IMR-90 (cell line): ENCODE data around the gene SEC24D. TPM values are rescaled to one million over a fixed set of nuclear protein-coding genes. Genes with fewer than 3 reads are reported as not detected.

Source experiments
- ATAC-seq: fragments of 200-7000 bp; cut with Tn5 transposase; 2 replicates; pipeline ENCODE4 v1.9.1; 2020; ENCODE audit warnings: low read depth, mild to moderate bottlenecking, moderate library complexity
- BruUV-seq: library from RNA; stranded (reverse); fragments of 400-500 nt; replicated peaks from 2 replicates; lab custom pipeline; 2021; lab: Mats Ljungman, UMichigan
- CTCF ChIA-PET: fragments of 300-600 bp; formaldehyde crosslinking; extraction: SDS; loops from one replicate; lab custom pipeline; 2021; ENCODE audit warnings: antibody characterized with exemption; lab: Yijun Ruan, JAX
- POLR2A ChIA-PET: fragments of 300-600 bp; sonication (Branson Sonifier 250); formaldehyde crosslinking; loops from one replicate; lab custom pipeline; 2022; ENCODE audit warnings: antibody characterized with exemption; ENCODE audit not compliant: unreplicated experiment; lab: Charles Lee
- DNase-seq: peaks from one replicate; pipeline ENCODE4 v3.0.0; 2013
- H2AFZ ChIP-seq: replicated peaks from 2 replicates; pipeline ENCODE3; 2013; ENCODE audit warnings: low read length, mild to moderate bottlenecking; ENCODE audit not compliant: poor library complexity
- H2AK5ac ChIP-seq: 2 replicates; pipeline ENCODE4 v1.6.1; 2013; ENCODE audit warnings: low read depth, low read length, inconsistent platforms
- H2AK9ac ChIP-seq: replicated peaks from 2 replicates; pipeline ENCODE3; 2013; ENCODE audit warnings: mild to moderate bottlenecking, low read depth, low read length, moderate library complexity; ENCODE audit not compliant: poor library complexity
- H2BK120ac ChIP-seq: 2 replicates; pipeline ENCODE4 v1.6.1; 2013; ENCODE audit warnings: low read depth, low read length, inconsistent platforms
- H2BK15ac ChIP-seq: 3 replicates; pipeline ENCODE4 v1.6.1; 2013; ENCODE audit warnings: low read depth, low read length, inconsistent platforms
- H2BK20ac ChIP-seq: 2 replicates; pipeline ENCODE4 v1.6.1; 2013; ENCODE audit warnings: low read depth, mild to moderate bottlenecking, inconsistent platforms, low read length, moderate library complexity
- H2BK5ac ChIP-seq: 2 replicates; pipeline ENCODE4 v1.6.1; 2013; ENCODE audit warnings: mild to moderate bottlenecking, low read depth, low read length, inconsistent platforms; ENCODE audit not compliant: poor library complexity, severe bottlenecking
- H3K14ac ChIP-seq: replicated peaks from 2 replicates; pipeline ENCODE4 v1.6.1; 2013; ENCODE audit warnings: low read depth, low read length, inconsistent platforms
- H3K18ac ChIP-seq: 2 replicates; pipeline ENCODE4 v1.6.1; 2013; ENCODE audit warnings: low read depth, low read length, control low read depth
- H3K23ac ChIP-seq: 2 replicates; pipeline ENCODE4 v1.6.1; 2013; ENCODE audit warnings: low read depth, low read length, inconsistent platforms
- H3K27ac ChIP-seq: 2 replicates; pipeline ENCODE4 v1.5.1; 2013; ENCODE audit warnings: mild to moderate bottlenecking, control low read depth, low read length; ENCODE audit not compliant: insufficient read depth
- H3K27me3 ChIP-seq: 2 replicates; pipeline ENCODE4 v1.6.1; 2013; ENCODE audit warnings: low read length; ENCODE audit not compliant: control insufficient read depth, insufficient read depth
- H3K36me3 ChIP-seq: 2 replicates; pipeline ENCODE4 v1.6.1; 2013; ENCODE audit warnings: low read length, mixed read lengths; ENCODE audit not compliant: control insufficient read depth, insufficient read depth
- H3K4ac ChIP-seq: 2 replicates; pipeline ENCODE4 v1.6.1; 2013; ENCODE audit warnings: low read depth, low read length, inconsistent platforms
- H3K4me1 ChIP-seq: 2 replicates; pipeline ENCODE4 v1.6.1; 2013; ENCODE audit warnings: low read length, mixed read lengths; ENCODE audit not compliant: control insufficient read depth, insufficient read depth
- H3K4me2 ChIP-seq: 2 replicates; pipeline ENCODE4 v1.6.1; 2013; ENCODE audit warnings: low read depth, mild to moderate bottlenecking, control low read depth, low read length, moderate library complexity
- H3K4me3 ChIP-seq: 2 replicates; pipeline ENCODE4 v1.5.1; 2013; ENCODE audit warnings: low read depth, mild to moderate bottlenecking, control low read depth, low read length, moderate library complexity; ENCODE audit not compliant: insufficient read depth
- H3K56ac ChIP-seq: 2 replicates; pipeline ENCODE4 v1.6.1; 2013; ENCODE audit warnings: low read length, inconsistent platforms; ENCODE audit not compliant: insufficient read depth; ENCODE audit errors: extremely low read depth
- H3K79me1 ChIP-seq, 2 experiments: 2 replicates each; pipeline ENCODE4 v1.6.1; 2013; ENCODE audit warnings: low read length in 2 of 2, inconsistent platforms in 1 of 2, low read depth in 1 of 2
- H3K9ac ChIP-seq: 2 replicates; pipeline ENCODE4 v1.6.1; 2013; ENCODE audit warnings: low read depth, low read length, control low read depth
- H3K9me1 ChIP-seq: 2 replicates; pipeline ENCODE4 v1.6.1; 2013; ENCODE audit warnings: low read length, inconsistent platforms; ENCODE audit not compliant: insufficient read depth
- H3K9me3 ChIP-seq: 2 replicates; pipeline ENCODE4 v1.6.1; 2013; ENCODE audit warnings: low read length; ENCODE audit not compliant: control insufficient read depth, insufficient read depth
- H4K20me1 ChIP-seq: 2 replicates; pipeline ENCODE4 v1.6.1; 2013; ENCODE audit warnings: low read length, inconsistent platforms; ENCODE audit not compliant: insufficient read depth
- H4K5ac ChIP-seq: 2 replicates; pipeline ENCODE4 v1.6.1; 2013; ENCODE audit warnings: mild to moderate bottlenecking, low read depth, low read length, control low read depth
- H4K8ac ChIP-seq, 2 experiments: 2 replicates each; pipeline ENCODE4 v1.6.1; 2013; ENCODE audit warnings: low read depth in 2 of 2, low read length in 2 of 2, control low read depth in 1 of 2, inconsistent platforms in 1 of 2
- H4K91ac ChIP-seq: 2 replicates; pipeline ENCODE4 v1.6.1; 2013; ENCODE audit warnings: low read depth, low read length, inconsistent platforms; ENCODE audit not compliant: insufficient read depth
- BHLHE40 ChIP-seq: fragments of 150-350 bp; IDR thresholded peaks from 2 replicates; pipeline ENCODE4 v1.6.1; 2016; ENCODE audit warnings: mild to moderate bottlenecking, low read depth, low read length
- CEBPB ChIP-seq: IDR thresholded peaks from 2 replicates; pipeline ENCODE4 v1.6.1; 2012; ENCODE audit warnings: low read depth, low read length, improper control_type of control experiment
- CHD1 ChIP-seq: IDR thresholded peaks from 2 replicates; pipeline ENCODE4 v1.6.1; 2012; ENCODE audit warnings: low read depth, low read length, improper control_type of control experiment
- CTCF ChIP-seq: conservative IDR thresholded peaks from 2 replicates; pipeline ENCODE4 v1.5.1; 2012; ENCODE audit warnings: mild to moderate bottlenecking, low read depth, low read length, improper control_type of control experiment
- ELK1 ChIP-seq: fragments of 150-350 bp; IDR thresholded peaks from 2 replicates; pipeline ENCODE4 v1.6.1; 2016; ENCODE audit warnings: low read depth, mild to moderate bottlenecking, low read length, moderate library complexity, borderline replicate concordance
- FOS ChIP-seq: fragments of 150-350 bp; IDR thresholded peaks from 2 replicates; pipeline ENCODE4 v1.6.1; 2016; ENCODE audit warnings: low read depth, low read length
- MAFK ChIP-seq: IDR thresholded peaks from 2 replicates; pipeline ENCODE4 v1.6.1; 2012; ENCODE audit warnings: low read depth, low read length, improper control_type of control experiment
- MAZ ChIP-seq: IDR thresholded peaks from 2 replicates; pipeline ENCODE4 v1.6.1; 2012; ENCODE audit warnings: low read depth, mild to moderate bottlenecking, low read length, improper control_type of control experiment, moderate library complexity, borderline replicate concordance
- MXI1 ChIP-seq: IDR thresholded peaks from 2 replicates; pipeline ENCODE4 v1.6.1; 2012; ENCODE audit warnings: low read depth, mild to moderate bottlenecking, low read length, moderate library complexity, borderline replicate concordance
- NFE2L2 ChIP-seq: fragments of 150-350 bp; IDR thresholded peaks from 2 replicates; pipeline ENCODE4 v1.6.1; 2016; ENCODE audit warnings: low read depth, mild to moderate bottlenecking, low read length
- POLR2A ChIP-seq: IDR thresholded peaks from 2 replicates; pipeline ENCODE4 v1.6.1; 2012; ENCODE audit warnings: mild to moderate bottlenecking, low read depth, low read length
- RAD21 ChIP-seq: IDR thresholded peaks from 2 replicates; pipeline ENCODE4 v1.6.1; 2012; ENCODE audit warnings: low read length, improper control_type of control experiment
- RCOR1 ChIP-seq: IDR thresholded peaks from 2 replicates; pipeline ENCODE4 v1.6.1; 2012; ENCODE audit warnings: mild to moderate bottlenecking, low read length, improper control_type of control experiment; ENCODE audit not compliant: insufficient replicate concordance
- RFX5 ChIP-seq: IDR thresholded peaks from 2 replicates; pipeline ENCODE4 v1.8.0; 2012; ENCODE audit warnings: low read depth, mild to moderate bottlenecking, low read length, moderate library complexity
- SMC3 ChIP-seq: fragments of 150-350 bp; IDR thresholded peaks from 2 replicates; pipeline ENCODE4 v1.6.1; 2016; ENCODE audit warnings: low read depth, mild to moderate bottlenecking, antibody characterized with exemption, low read length, moderate library complexity
- USF2 ChIP-seq: fragments of 150-350 bp; IDR thresholded peaks from 2 replicates; pipeline ENCODE4 v1.6.1; 2017; ENCODE audit warnings: mild to moderate bottlenecking, antibody characterized with exemption, low read length, low read depth
- WGBS, 2 experiments: methylation state at CpG; one replicate each; pipeline versions ENCODE4 v1.1.5 to v1.1.7; 2013; ENCODE audit warnings: missing lambda C conversion rate in 2 of 2; ENCODE audit not compliant: insufficient read length in 1 of 2; ENCODE audit errors: extremely low coverage in 2 of 2; 5-methylcytosine and 5-hydroxymethylcytosine counted together
- dilution Hi-C: fragments of 300-500 bp; cut with HindIII; formaldehyde crosslinking; loops from one replicate; pipeline ENCODE4 v1.14.3; 2018; ENCODE audit warnings: low sequenced_read_pairs; ENCODE audit not compliant: unreplicated experiment
- in situ Hi-C: fragments of 300-500 bp; cut with MboI; formaldehyde crosslinking; loops from 3 replicates; pipeline ENCODE4 v1.14.3; 2019; ENCODE audit warnings: low sequenced_read_pairs, inconsistent platforms, mixed read lengths
- intact Hi-C: fragments of 100-400 bp; cut with micrococcal nuclease; formaldehyde crosslinking; loops from 2 replicates; pipeline ENCODE4 v1.10.0; 2022
- polyA plus RNA-seq, 3 experiments: library from polyadenylated mRNA; depleted of rRNA; stranded (reverse); fragments of >200 nt; gene quantifications; 2 replicates each; pipeline ENCODE4 v1.2.3, GENCODE V29; 2012; ENCODE audit warnings: low replicate concordance in 1 of 3
- total RNA-seq: library from RNA; depleted of rRNA; stranded (reverse); fragments of >200 nt; gene quantifications from 2 replicates; pipeline ENCODE4 v1.2.3, GENCODE V29; 2012

The SEC24D gene
- total and polyA plus RNA-seq, 2 of the 4 experiments (the other 2 are of a cell fraction), result 93.2 to 111 TPM

DNA sequence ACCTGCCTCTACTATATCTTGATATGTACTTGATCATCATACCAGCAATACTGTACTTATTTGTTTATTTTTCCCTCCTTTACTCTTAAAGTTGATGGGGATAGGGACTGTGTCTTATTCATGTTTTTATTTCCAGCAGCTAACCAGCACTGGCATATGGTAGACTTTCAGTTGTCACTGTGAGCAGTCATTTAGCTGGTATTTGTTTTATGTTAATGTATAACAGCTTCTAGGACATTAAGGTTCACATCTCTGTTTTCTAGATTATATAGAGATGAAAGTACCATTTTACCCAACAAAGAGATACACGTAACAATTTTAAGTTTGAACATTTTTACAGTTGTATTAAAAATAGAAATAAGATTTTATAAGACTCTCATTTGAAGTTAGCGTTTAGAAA lies 132.8 kb downstream of the SEC24D start:
- POLR2A ChIA-PET, result no interaction called here
- no peak for DNase-seq
- no CpG with 5 or more reads among the region's 2 CpGs for WGBS, 2 experiments

More for the DNA sequence above, 132.8 kb downstream of the SEC24D start:
- in situ Hi-C loops (no loop called here), intact Hi-C loops (no loop called here), dilution Hi-C loops (no loop called here)
- no peaks in the 10 kb centered on the region for H3K27me3 ChIP-seq
- no peak overlapping the region for H3K18ac ChIP-seq
- no peak overlapping the region for H2BK120ac ChIP-seq
- peaks cover 27% of the 10 kb centered on the region for H3K36me3 ChIP-seq
- no peaks in the 10 kb centered on the region for H3K4me1 ChIP-seq
- no peak overlapping the region for H3K4me2 ChIP-seq
- H3K9me1 ChIP-seq, result 0 out of 2 replicates have a peak, but pooled peaks cover 5% of the 10 kb centered on the region
- no peak overlapping the region for H4K91ac ChIP-seq
- no peak overlapping the region for H2AFZ ChIP-seq
- no peak overlapping the region for H2AK5ac ChIP-seq
- no peak overlapping the region for H4K5ac ChIP-seq
- H4K8ac ChIP-seq, result no peak overlapping the region
- no peak overlapping the region for H2BK15ac ChIP-seq
- no peak overlapping the region for H3K14ac ChIP-seq
- no peak overlapping the region for H3K4ac ChIP-seq
- H3K4me3 ChIP-seq, result no peak overlapping the region
- no peak overlapping the region for H2AK9ac ChIP-seq
- H2BK5ac ChIP-seq, result no peak overlapping the region
- peaks cover 0 to 4% of the 10 kb centered on the region in 2 experiments; a peak in 1 of 4 replicates for H3K79me1 ChIP-seq
- H3K23ac ChIP-seq, result no peak overlapping the region
- H3K9me3 ChIP-seq, result no peaks in the 10 kb centered on the region
- no peak overlapping the region for H3K27ac ChIP-seq
- CTCF ChIA-PET, result no interaction called here
- H2BK20ac ChIP-seq, result no peak overlapping the region
- no peak for ATAC-seq
- no peaks in the 10 kb centered on the region; the same call in 1 of the 2 replicates for H4K20me1 ChIP-seq
- H3K9ac ChIP-seq, result no peak overlapping the region
- no peak overlapping the region for H3K56ac ChIP-seq
- BruUV-seq, result no TSS peak
- TF ChIP-seq RCOR1 (no peak), CTCF (no peak), RFX5 (no peak), SMC3 (no peak), MXI1 (no peak), MAZ (no peak), FOS (no peak), MAFK (no peak), POLR2A (no peak), USF2 (no peak), NFE2L2 (no peak), ELK1 (no peak), BHLHE40 (no peak), RAD21 (no peak), CHD1 (no peak), CEBPB (no peak)
